ENCODE results near the gene DGAT2.

DNA sequence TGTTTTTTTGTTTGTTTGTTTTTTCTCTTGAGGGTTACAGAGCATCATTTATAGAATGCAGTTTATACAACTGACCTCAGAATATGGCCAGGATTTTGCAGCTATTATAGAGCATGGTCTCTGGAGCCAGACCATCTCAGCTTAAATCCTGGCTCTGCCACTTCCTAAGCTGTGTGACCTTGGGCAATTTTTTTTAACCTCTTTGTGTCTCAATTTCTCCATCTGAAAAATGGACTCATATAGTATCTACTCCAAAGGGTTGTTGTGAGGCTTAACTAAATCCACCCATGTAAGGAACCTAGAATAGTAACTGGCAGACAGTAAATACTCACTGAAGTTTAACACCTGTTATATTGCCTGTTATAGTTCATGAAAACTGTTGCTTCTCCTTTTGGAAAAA, 8.3 kb upstream of the DGAT2 start:
- TF ChIP-seq POLR2AphosphoS5 (IDR thresholded peaks at IDR 0.05): no peak
- no peak for TF ChIP-seq EP300 (IDR thresholded peaks at IDR 0.05)

Data from upper lobe of left lung (tissue), 4 donors.